Brain microvascular endothelial cell (primary cell): ENCODE measurements around the gene ZNF682.
A peak's percentile ranks its signal among the peaks of the same experiment; 100 is the strongest.
"Not testable (repeated sequence)": the region's sequence is repeated elsewhere in the genome, so short reads cannot be mapped to it uniquely, and the experiment has no call there.

Experiments
- DNase-seq: peaks from one replicate; pipeline ENCODE4 v3.0.0-alpha.2; 2020
- H3K27ac ChIP-seq: fragments of 250-450 bp; sonication (Bioruptor Pico); 2 replicates; pipeline ENCODE4 v1.5.1; 2020; ENCODE audit warnings: mild to moderate bottlenecking, moderate library complexity
- H3K27me3 ChIP-seq: fragments of 250-450 bp; sonication (Bioruptor Pico); replicated peaks from 2 replicates; pipeline ENCODE4 v1.5.1; 2020; ENCODE audit warnings: mild to moderate bottlenecking
- H3K36me3 ChIP-seq: fragments of 250-450 bp; sonication (Bioruptor Pico); replicated peaks from 2 replicates; pipeline ENCODE4 v1.5.1; 2020; ENCODE audit warnings: mild to moderate bottlenecking
- H3K4me3 ChIP-seq: 2 replicates; pipeline ENCODE4 v1.5.1; 2011; ENCODE audit warnings: low read depth, mild to moderate bottlenecking, control low read depth, low read length, moderate library complexity
- in situ Hi-C: cut with HindIII; loops from 2 replicates; pipeline ENCODE4 v1.10.0; 2017; ENCODE audit warnings: low sequenced_read_pairs, low pct_ligation_motif_present
- TF ChIP-seq, protein P1 (sequence below): IDR thresholded peaks from 2 replicates; pipeline ENCODE4 v1.5.1; 2011; ENCODE audit warnings: low read depth, mild to moderate bottlenecking, moderate library complexity, low read length, control low read depth, inconsistent platforms; ENCODE audit errors: missing control alignments

The ZNF682 gene

DNA sequence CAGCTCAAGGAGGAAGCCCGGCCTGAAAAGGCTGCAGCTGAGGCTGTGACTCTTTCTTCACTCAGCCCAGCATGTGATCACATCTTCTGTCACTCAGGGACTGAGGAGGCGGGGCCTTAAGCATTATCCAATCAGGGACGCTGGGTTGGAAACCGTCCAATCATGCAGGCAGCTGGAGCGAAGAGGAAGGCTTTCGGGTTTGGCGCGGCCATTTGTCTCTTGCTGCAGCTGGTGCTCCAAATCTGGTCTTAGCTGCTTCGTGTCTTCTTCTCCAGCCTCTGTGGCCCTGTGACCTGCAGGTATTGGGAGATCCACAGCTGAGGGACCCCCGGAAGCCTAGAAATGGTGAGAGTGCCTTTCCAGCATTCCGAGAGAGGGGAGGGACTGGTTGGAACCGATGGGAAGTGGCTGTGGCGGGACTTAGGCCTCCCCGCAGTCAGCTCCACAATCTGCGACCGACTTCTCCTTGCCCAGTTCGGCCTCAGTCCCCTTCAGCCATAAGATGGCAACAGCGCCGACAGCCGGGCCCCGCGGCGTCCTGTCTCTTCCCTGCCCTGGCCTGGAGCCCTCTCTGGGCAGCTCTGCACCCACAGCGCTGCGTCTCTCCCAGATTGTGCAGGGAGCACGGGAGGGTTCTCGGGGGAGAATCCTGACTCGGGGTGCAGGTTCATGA lies 38.6 kb upstream of the ZNF682 start, which contains the start of gene ZNF90:
ZNF90 (plus strand) TSS at position 210 of the 673 bp plus-strand sequence; CDS start at position 343, 133 bp downstream.
- H3K4me3 ChIP-seq, result peak within 1 kb of the TSS; percentile 63
- peak; percentile 95 for DNase-seq
- no peaks in the 10 kb centered on the region for H3K36me3 ChIP-seq
- TF ChIP-seq, protein P1, sequence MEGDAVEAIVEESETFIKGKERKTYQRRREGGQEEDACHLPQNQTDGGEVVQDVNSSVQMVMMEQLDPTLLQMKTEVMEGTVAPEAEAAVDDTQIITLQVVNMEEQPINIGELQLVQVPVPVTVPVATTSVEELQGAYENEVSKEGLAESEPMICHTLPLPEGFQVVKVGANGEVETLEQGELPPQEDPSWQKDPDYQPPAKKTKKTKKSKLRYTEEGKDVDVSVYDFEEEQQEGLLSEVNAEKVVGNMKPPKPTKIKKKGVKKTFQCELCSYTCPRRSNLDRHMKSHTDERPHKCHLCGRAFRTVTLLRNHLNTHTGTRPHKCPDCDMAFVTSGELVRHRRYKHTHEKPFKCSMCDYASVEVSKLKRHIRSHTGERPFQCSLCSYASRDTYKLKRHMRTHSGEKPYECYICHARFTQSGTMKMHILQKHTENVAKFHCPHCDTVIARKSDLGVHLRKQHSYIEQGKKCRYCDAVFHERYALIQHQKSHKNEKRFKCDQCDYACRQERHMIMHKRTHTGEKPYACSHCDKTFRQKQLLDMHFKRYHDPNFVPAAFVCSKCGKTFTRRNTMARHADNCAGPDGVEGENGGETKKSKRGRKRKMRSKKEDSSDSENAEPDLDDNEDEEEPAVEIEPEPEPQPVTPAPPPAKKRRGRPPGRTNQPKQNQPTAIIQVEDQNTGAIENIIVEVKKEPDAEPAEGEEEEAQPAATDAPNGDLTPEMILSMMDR, result peak; percentile 18
- no peaks in the 10 kb centered on the region for H3K27me3 ChIP-seq
- no peak within 1 kb of the TSS for H3K27ac ChIP-seq
- in situ Hi-C loops, result no loop called here

DNA sequence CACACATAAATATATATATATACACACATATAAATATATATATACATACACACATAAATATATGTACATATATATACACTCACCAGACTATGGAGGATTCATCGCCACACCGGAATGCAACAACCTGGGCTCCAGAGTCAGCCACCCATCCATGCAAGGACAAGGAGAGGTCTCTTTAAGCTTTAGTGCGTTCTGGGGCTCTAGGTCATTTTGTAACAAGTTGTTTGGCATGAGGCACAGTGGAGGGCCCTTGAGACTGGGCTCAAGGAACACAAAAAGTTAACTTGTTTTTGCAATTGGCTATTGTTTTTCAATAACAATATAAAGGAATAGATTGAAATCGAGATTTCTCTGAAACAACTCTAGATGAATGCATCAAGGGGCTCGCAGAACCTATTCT lies 33.6 kb upstream of the ZNF682 start:
- TF ChIP-seq, protein P1, result no peak
- H3K36me3 ChIP-seq, result no peaks in the 10 kb centered on the region
- no peak for DNase-seq

DNA sequence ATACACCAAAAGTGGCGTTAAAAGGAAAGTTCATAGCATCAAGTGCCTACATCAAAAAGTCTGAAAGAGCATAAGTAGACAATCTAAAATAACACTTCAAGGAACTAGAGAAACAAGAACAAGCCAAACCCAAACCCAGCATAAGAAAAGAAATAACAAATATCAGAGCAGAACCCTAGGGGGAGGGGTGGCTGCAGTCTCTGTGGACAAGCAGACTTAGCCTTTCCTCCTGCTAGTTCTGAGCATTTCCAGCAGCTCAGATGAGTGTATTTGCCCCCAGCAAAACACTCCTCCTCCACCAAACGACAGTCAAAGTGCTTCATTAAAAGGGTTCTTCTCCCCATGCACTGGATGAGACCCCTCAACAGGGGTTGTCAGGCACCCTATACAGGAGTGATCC lies 31.4 kb upstream of the ZNF682 start:
- no peak overlapping the region for H3K4me3 ChIP-seq
- no peak overlapping the region for H3K27ac ChIP-seq
- H3K27me3 ChIP-seq, result no peaks in the 10 kb centered on the region
- in situ Hi-C loops, result no loop called here
- no peak for DNase-seq
- TF ChIP-seq, protein P1, result no peak
- H3K36me3 ChIP-seq, result no peaks in the 10 kb centered on the region

More for the DNA sequence above, 33.6 kb upstream of the ZNF682 start:
- Histone ChIP-seq H3K4me3 (no peak overlapping the region), H3K27ac (no peak overlapping the region), H3K27me3 (no peaks in the 10 kb centered on the region)
- in situ Hi-C loops, result no loop called here

DNA sequence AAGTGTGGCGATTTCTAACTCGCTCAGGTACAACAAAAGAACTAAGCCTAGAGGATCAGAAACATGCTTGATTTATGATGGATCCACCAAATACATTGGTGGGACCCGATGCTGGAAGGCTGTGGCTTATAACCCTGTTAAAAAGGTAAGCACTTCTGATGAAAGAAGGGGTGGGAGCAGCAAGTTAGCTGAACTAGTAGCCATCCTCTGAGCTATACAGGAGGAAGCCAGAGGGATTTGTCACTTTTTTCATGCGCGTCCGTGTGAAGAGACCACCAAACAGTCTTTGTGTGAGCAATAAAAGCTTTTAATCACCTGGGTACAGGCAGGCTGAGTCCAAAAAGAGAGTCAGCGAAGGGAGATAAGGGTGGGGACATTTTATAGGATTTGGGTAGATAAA lies 29.3 kb upstream of the ZNF682 start:
- DNase-seq, in situ Hi-C loops, H3K36me3 ChIP-seq, H3K4me3 ChIP-seq, H3K27me3 ChIP-seq, H3K27ac ChIP-seq: not testable (repeated sequence)

GRCh38 chr19:20067943-20068342 lies 28.6 kb upstream of the ZNF682 start:
- TF ChIP-seq, protein P1, result no peak
- H3K36me3 ChIP-seq, result no peaks in the 10 kb centered on the region
- no peak for DNase-seq
- H3K27ac ChIP-seq, result no peak overlapping the region
- H3K4me3 ChIP-seq, result no peak overlapping the region
- in situ Hi-C loops, result no loop called here
- no peaks in the 10 kb centered on the region for H3K27me3 ChIP-seq

DNA sequence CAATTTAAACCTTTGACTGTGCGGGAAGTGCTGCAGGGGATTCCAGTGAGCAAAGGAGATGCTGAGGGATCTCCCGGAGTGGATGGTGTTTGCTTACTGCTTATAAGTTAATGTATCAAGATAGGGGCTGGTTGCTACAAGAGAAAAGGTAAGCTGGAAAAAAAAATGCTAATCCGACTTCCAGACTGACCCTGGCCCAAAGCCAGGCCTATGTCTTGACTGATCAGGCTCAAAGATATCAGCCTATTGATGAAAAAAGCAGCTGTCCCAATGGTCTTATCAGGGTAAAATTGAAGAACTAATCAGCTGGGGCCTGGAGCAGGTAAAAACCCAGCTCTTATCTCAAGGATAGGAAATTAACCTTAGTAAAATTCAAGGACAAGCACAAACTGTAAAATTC lies 27.6 kb upstream of the ZNF682 start:
- DNase-seq, result no peak
- in situ Hi-C loops, result no loop called here
- TF ChIP-seq, protein P1, result no peak
- Histone ChIP-seq H3K36me3 (no peaks in the 10 kb centered on the region), H3K27ac (no peak overlapping the region), H3K4me3 (no peak overlapping the region), H3K27me3 (no peaks in the 10 kb centered on the region)
